Esophagus squamous epithelium (tissue), 4 donors: Measurements from ENCODE around the gene FAM156B.
"Not testable (repeated sequence)": the region's sequence is repeated elsewhere in the genome, so short reads cannot be mapped to it uniquely, and the experiment has no call there.

Source experiments
- CTCF ChIP-seq, 6 experiments: fragments of 450-650 bp in 4 of 6; fragments of 200-600 bp in 2 of 6; sonication (generic) in 2 of 6; IDR thresholded peaks; one replicate each; pipeline ENCODE4 v1.5.1; 2016 to 2019; ENCODE audit warnings: antibody characterized with exemption in 6 of 6, mild to moderate bottlenecking in 4 of 6, moderate library complexity in 4 of 6
- POLR2A ChIP-seq, 4 donors: fragments of 450-650 bp; IDR thresholded peaks; one replicate each; pipeline ENCODE4 v1.6.1; 2017; ENCODE audit warnings: antibody characterized with exemption in 4 of 4, mild to moderate bottlenecking in 4 of 4, moderate library complexity in 3 of 4

- TF ChIP-seq CTCF, POLR2A (IDR thresholded peaks at IDR 0.05): not testable (repeated sequence)
Observed at GRCh38 chrX:52896855-52897709, at the start of gene FAM156B.
